Gastrocnemius medialis (tissue), 4 donors: Measurements from ENCODE around the gene CYP17A1. TPM values are rescaled to one million over a fixed set of nuclear protein-coding genes. Genes with fewer than 3 reads are reported as not detected.

Experiments used
- ATAC-seq, 2 donors: fragments of 150-250 bp; one replicate each; pipeline ENCODE4 v1.9.1; 2016
- DNase-seq, 2 donors: peaks; one replicate each; pipeline ENCODE4 v3.0.0-alpha.2; 2019
- H3K27ac ChIP-seq, 4 donors: fragments of 200-600 bp; sonication (generic); 1 replicate in 1 of 4; 2 replicates in 3 of 4; pipeline ENCODE4 v1.5.1; 2016 to 2018; ENCODE audit warnings: mild to moderate bottlenecking in 2 of 4, moderate library complexity in 1 of 4
- H3K27me3 ChIP-seq, 3 donors: fragments of 200-600 bp; sonication (generic) in 2 of 3; 1 replicate in 1 of 3; 2 replicates in 2 of 3; pipeline versions ENCODE4 v1.5.1 to v1.6.0; 2016 to 2019; ENCODE audit warnings: mild to moderate bottlenecking in 1 of 3, moderate library complexity in 1 of 3
- H3K36me3 ChIP-seq, 2 donors: fragments of 200-600 bp; sonication (generic) in 1 of 2; one replicate each; pipeline ENCODE4 v1.5.1; 2017 to 2018
- H3K4me1 ChIP-seq, 2 donors: fragments of 200-600 bp; sonication (generic) in 1 of 2; one replicate each; pipeline ENCODE4 v1.5.1; 2016 to 2017; ENCODE audit warnings: mild to moderate bottlenecking in 2 of 2
- H3K4me3 ChIP-seq, 4 donors: fragments of 200-600 bp; sonication (generic) in 3 of 4; 1 replicate in 1 of 4; 2 replicates in 3 of 4; pipeline ENCODE4 v1.5.1; 2016 to 2019; ENCODE audit warnings: mild to moderate bottlenecking in 2 of 4
- H3K9me3 ChIP-seq, 3 donors: fragments of 200-600 bp; sonication (generic) in 2 of 3; 1 replicate in 1 of 3; 2 replicates in 2 of 3; pipeline ENCODE4 v1.5.1; 2016 to 2019
- POLR2A ChIP-seq, 2 donors: fragments of 450-650 bp; IDR thresholded peaks; one replicate each; pipeline ENCODE4 v1.6.1; 2017; ENCODE audit warnings: antibody characterized with exemption in 2 of 2, mild to moderate bottlenecking in 2 of 2, moderate library complexity in 2 of 2
- in situ Hi-C, 4 donors: fragments of 200-750 bp; cut with MboI; loops; one replicate each; pipeline versions ENCODE4 v1.15.0 to v1.8.0; 2017; ENCODE audit warnings: low sequenced_read_pairs in 4 of 4
- intact Hi-C: fragments of 100-400 bp; cut with DNase I; formaldehyde crosslinking; loops from one replicate; pipeline ENCODE4 v1.15.1; 2023; ENCODE audit warnings: low total_unique reads
- total RNA-seq, 4 donors: library from RNA; depleted of rRNA; stranded (reverse); fragments of >200 nt; gene quantifications; one replicate each; pipeline versions ENCODE4 v1.1.0 to v1.2.3, GENCODE V29; 2016
- TF ChIP-seq, protein P1 (sequence below), 5 experiments: fragments of 450-650 bp in 3 of 5; fragments of 200-600 bp in 2 of 5; sonication (generic) in 2 of 5; IDR thresholded peaks in 4 of 5; conservative IDR thresholded peaks in 1 of 5; 1 replicate in 4 of 5; 2 replicates in 1 of 5; pipeline ENCODE4 v1.5.1; 2016 to 2019; ENCODE audit warnings: antibody characterized with exemption in 5 of 5, mild to moderate bottlenecking in 3 of 5, moderate library complexity in 3 of 5

Gene CYP17A1
- total RNA-seq, 4 donors from 2014 or later = 4.2 TPM; not detected in 3

DNA sequence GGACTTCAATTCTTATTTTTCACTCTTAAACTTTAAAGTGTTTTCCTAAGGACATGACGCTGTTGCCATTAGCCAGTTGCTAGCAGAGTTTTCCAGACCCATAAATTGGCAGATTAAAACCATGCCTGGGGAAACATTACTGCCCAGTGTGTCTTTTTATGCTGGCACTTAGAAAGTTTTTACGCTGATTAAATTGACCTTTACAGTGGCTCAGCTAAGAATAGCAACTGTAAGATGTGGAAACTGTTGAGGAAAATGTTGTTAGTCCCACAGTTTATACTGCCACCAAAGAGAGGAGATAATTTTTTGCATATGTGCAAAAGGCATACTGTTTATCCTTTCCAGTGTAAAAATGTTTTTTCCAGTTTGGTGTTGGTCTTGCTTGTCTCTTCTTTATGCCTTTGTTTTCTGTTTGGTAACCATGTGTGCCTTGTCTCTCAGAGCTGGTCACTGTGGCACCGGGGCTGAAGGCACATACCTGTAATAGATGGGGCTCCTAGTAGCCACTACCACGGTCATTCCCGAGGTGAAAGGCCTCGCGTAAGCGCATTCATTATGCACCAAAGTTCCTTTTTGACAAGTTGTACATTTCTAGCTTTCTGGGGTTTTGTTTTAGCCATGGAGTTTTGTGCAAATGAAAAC is 45.3 kb downstream of the CYP17A1 start:
- Histone ChIP-seq H3K4me1 (peaks cover 93 to 94% of the 10 kb centered on the region in 2 donors), H3K4me3 (no peak overlapping the region), H3K27ac (peak overlapping the region; percentile 91 to 100 (median 96)), H3K9me3 (no peaks in the 10 kb centered on the region), H3K27me3 (no peaks in the 10 kb centered on the region), H3K36me3 (no peaks in the 10 kb centered on the region)
- ATAC-seq (no peak), DNase-seq (no peak)
- intact Hi-C loops (no loop called here), in situ Hi-C loops (no loop called here)
- TF ChIP-seq, protein P1, sequence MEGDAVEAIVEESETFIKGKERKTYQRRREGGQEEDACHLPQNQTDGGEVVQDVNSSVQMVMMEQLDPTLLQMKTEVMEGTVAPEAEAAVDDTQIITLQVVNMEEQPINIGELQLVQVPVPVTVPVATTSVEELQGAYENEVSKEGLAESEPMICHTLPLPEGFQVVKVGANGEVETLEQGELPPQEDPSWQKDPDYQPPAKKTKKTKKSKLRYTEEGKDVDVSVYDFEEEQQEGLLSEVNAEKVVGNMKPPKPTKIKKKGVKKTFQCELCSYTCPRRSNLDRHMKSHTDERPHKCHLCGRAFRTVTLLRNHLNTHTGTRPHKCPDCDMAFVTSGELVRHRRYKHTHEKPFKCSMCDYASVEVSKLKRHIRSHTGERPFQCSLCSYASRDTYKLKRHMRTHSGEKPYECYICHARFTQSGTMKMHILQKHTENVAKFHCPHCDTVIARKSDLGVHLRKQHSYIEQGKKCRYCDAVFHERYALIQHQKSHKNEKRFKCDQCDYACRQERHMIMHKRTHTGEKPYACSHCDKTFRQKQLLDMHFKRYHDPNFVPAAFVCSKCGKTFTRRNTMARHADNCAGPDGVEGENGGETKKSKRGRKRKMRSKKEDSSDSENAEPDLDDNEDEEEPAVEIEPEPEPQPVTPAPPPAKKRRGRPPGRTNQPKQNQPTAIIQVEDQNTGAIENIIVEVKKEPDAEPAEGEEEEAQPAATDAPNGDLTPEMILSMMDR (IDR thresholded peaks at IDR 0.05 in 4 of 5, conservative IDR thresholded peaks at IDR 0.05 in 1 of 5) = no peak
- TF ChIP-seq POLR2A (IDR thresholded peaks at IDR 0.05) = no peak

DNA sequence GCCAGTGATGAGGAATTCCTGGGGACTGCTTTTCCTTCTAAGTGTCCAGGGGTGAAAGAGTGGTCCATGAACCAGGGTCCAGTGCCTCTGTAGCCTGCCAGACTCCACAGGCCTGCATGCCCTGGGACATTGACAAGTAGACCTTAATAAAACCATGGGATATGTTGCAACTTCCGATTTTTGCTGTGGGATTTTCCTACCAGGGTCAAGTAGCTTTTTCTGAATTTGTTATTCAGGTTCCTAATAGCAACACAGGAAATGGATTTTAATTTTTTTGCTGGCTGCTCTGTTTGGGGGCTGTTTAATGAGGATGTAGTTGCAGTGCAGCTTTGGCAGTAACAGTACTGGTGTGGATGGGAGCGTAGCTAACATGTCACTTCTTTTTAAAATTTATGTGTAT is 51.4 kb downstream of the CYP17A1 start:
- DNase-seq (no peak), ATAC-seq (no peak)
- H3K9me3 ChIP-seq = no peaks in the 10 kb centered on the region
- intact Hi-C loops (no loop called here), in situ Hi-C loops (no loop called here)
- peak overlapping the region; percentile 91 to 100 (median 96) for H3K27ac ChIP-seq
- TF ChIP-seq, protein P1 (IDR thresholded peaks at IDR 0.05 in 4 of 5, conservative IDR thresholded peaks at IDR 0.05 in 1 of 5) = no peak
- TF ChIP-seq POLR2A (IDR thresholded peaks at IDR 0.05) = no peak
- H3K27me3 ChIP-seq = no peaks in the 10 kb centered on the region
- H3K36me3 ChIP-seq = no peaks in the 10 kb centered on the region
- peak overlapping the region in 1 of 4 donors; percentile 27 for H3K4me3 ChIP-seq
- peaks cover 94 to 96% of the 10 kb centered on the region in 2 donors for H3K4me1 ChIP-seq

DNA sequence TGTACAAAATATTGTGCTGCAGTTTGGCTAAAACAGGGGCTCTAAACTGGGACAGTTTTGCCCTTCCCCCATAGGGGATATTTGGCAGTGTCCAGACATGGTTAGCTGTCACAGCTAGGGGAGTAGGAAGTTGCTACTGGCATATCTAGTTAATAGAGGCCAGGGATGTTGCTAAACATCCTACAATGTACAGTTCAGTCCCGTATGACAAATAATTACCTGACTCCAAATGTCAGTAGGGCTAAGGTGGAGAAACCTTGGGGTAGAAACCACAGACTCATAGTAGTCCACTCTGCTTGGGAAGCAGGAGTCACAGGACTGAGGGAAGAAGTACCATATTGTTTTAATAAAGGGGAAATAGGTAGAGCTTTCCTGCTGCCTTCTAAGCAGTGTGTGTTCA is 53.6 kb downstream of the CYP17A1 start:
- in situ Hi-C loops (no loop called here), intact Hi-C loops (loop anchor here (1.0 kb wide), 2 partner anchors 8 to 13 kb away; no protein-coding TSS in a partner anchor)
- ATAC-seq = peak; percentile 46 to 52
- Histone ChIP-seq H3K27me3 (no peaks in the 10 kb centered on the region), H3K36me3 (no peaks in the 10 kb centered on the region), H3K4me1 (peaks cover 94 to 95% of the 10 kb centered on the region in 2 donors), H3K27ac (peak overlapping the region; percentile 91 to 100 (median 96)), H3K4me3 (peak overlapping the region; percentile 24 to 78 (median 46)), H3K9me3 (no peaks in the 10 kb centered on the region)
- no peak for DNase-seq
- peak in 1 of 2 donors; percentile 53 for TF ChIP-seq POLR2A (IDR thresholded peaks at IDR 0.05)
- TF ChIP-seq, protein P1 (IDR thresholded peaks at IDR 0.05 in 4 of 5, conservative IDR thresholded peaks at IDR 0.05 in 1 of 5) = peak in 2 of 5 experiments; percentile 10 to 26

DNA sequence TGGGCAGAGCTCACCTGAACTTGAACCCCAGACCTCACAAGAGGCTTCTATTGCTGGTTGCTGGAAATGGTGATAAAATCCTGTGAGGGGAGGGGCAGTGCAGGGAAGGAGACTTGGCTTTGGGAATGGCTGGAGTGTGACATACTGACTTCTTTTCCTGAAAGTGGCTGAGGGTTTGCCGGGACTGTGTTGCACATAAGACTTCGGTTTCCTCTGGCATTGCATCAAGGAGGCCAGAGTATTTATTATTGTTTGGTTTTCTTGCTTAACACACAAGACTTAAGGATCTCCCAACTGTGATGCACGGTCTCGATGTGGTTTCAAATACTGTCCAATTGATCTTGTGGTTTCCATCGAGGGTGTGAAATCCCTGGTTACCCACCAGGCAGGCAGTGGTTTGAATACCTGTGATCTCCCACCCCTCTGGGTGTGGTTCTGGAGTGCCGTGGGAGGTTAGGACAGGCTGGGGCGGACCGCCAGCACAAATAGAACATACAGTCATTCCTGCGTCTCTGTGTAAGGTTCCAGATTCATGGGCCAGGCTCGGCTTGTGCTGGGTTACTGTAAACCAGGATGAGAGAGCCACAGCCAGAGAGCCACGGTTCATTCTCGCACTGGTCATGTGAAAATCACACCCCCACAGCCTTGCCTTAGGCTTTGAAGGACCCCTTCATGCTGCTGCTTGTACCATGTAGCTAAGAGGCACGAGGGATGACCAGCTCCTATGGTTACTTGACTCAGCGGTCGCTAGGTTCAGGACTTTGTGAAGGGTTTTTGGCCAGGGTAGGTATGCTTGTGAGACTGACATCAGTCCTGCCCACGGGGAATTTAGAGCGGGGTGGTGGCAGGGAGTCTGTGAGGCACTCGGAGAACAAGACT is 54.3 kb downstream of the CYP17A1 start:
- Histone ChIP-seq H3K36me3 (no peaks in the 10 kb centered on the region), H3K9me3 (no peaks in the 10 kb centered on the region), H3K4me1 (peaks cover 94 to 97% of the 10 kb centered on the region in 2 donors), H3K4me3 (peak overlapping the region; percentile 28 to 78 (median 54)), H3K27me3 (no peaks in the 10 kb centered on the region), H3K27ac (peak overlapping the region; percentile 91 to 100 (median 96))
- intact Hi-C loops (loop anchor here (1.0 kb wide), 2 partner anchors 8 to 13 kb away; no protein-coding TSS in a partner anchor), in situ Hi-C loops (no loop called here)
- TF ChIP-seq, protein P1 (IDR thresholded peaks at IDR 0.05 in 4 of 5, conservative IDR thresholded peaks at IDR 0.05 in 1 of 5) = no peak
- peak in 1 of 2 donors; percentile 56 for TF ChIP-seq POLR2A (IDR thresholded peaks at IDR 0.05)
- DNase-seq (peak; percentile 91 to 96), ATAC-seq (peak; percentile 57 to 63)
